T-helper 2 cell treated with Interferon-gamma antibody and Interleukin-4, amounts not matched to agents 5 μg/mL and 100 μg/mL, for 36 hours (primary cell): ENCODE results near the gene CLIP3.
"Not testable (repeated sequence)": the region's sequence is repeated elsewhere in the genome, so short reads cannot be mapped to it uniquely, and the experiment has no call there.

Source experiments
- DNase-seq: peaks from one replicate; pipeline ENCODE4 v3.0.0; 2021; ENCODE audit warnings: low spot score
- H3K27ac Mint-ChIP-seq: one replicate; pipeline ENCODE4 v1.8.0; 2021; ENCODE audit warnings: mild to moderate bottlenecking, mixed read lengths
- H3K27me3 Mint-ChIP-seq: one replicate; pipeline ENCODE4 v1.8.0; 2021; ENCODE audit warnings: low read depth, mixed read lengths
- H3K36me3 Mint-ChIP-seq: one replicate; pipeline ENCODE4 v1.8.0; 2021; ENCODE audit warnings: low read depth, mixed read lengths
- H3K4me1 Mint-ChIP-seq: one replicate; pipeline ENCODE4 v1.8.0; 2021; ENCODE audit warnings: low read depth, mixed read lengths
- H3K4me3 Mint-ChIP-seq: one replicate; pipeline ENCODE4 v1.8.0; 2022; ENCODE audit warnings: mild to moderate bottlenecking, moderate library complexity, mixed read lengths
- H3K9me3 Mint-ChIP-seq: one replicate; pipeline ENCODE4 v1.8.0; 2021; ENCODE audit warnings: mixed read lengths

Gene CLIP3

GRCh38 chr19:36054733-36055686 is 22.3 kb upstream of the CLIP3 start, which contains the start of gene WDR62:
Gene WDR62 (plus strand): TSS chr19:36054897. CDS start chr19:36054972, 75 bp downstream.
- H3K27me3 Mint-ChIP-seq: no peaks in the 10 kb centered on the region
- peak; percentile 95 for DNase-seq
- H3K4me3 Mint-ChIP-seq: peak within 1 kb of the TSS; percentile 94
- peaks cover 18% of the 10 kb centered on the region for H3K36me3 Mint-ChIP-seq
- H3K4me1 Mint-ChIP-seq: peaks cover 28% of the 10 kb centered on the region
- H3K27ac Mint-ChIP-seq: peak within 1 kb of the TSS; percentile 96
- H3K9me3 Mint-ChIP-seq: no peaks in the 10 kb centered on the region

- DNase-seq: peak; percentile 99
- Mint-ChIP-seq H3K36me3 (peaks cover 13% of the 10 kb centered on the region), H3K4me3 (peak within 1 kb of the TSS; percentile 94), H3K27me3 (no peaks in the 10 kb centered on the region), H3K9me3 (no peaks in the 10 kb centered on the region), H3K4me1 (peaks cover 28% of the 10 kb centered on the region), H3K27ac (peak within 1 kb of the TSS; percentile 96)
These were observed 21.6 kb upstream of the CLIP3 start, which contains the start of gene THAP8 for GRCh38 chr19:36054119-36054732. Gene THAP8 (minus strand): TSS chr19:36054285. CDS start chr19:36054217, 68 bp downstream.

DNA sequence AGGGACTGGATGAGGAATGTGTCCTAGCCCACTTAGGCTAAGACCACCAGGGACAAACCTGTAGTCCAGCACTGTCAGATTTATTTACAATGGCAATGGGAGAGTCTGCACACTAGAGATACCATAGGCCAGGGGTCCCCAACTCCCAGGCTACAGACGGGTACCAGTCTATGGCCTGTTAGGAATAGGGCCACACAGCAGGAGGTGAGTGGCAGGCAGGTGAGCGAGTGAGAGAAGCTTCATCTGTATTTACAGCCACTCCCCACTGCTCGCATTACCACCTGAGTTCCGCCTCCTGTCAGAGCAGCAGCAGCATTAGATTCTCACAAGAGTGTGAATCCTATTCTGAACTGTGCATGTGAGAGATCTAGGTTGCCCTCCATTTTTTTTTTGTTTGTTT is 19.0 kb upstream of the CLIP3 start:
- H3K36me3 Mint-ChIP-seq: peaks cover 3% of the 10 kb centered on the region
- H3K4me3 Mint-ChIP-seq: no peak overlapping the region
- H3K27me3 Mint-ChIP-seq: no peaks in the 10 kb centered on the region
- peaks cover 17% of the 10 kb centered on the region for H3K4me1 Mint-ChIP-seq
- DNase-seq: no peak
- no peaks in the 10 kb centered on the region for H3K9me3 Mint-ChIP-seq
- peak overlapping the region; percentile 49 for H3K27ac Mint-ChIP-seq

DNA sequence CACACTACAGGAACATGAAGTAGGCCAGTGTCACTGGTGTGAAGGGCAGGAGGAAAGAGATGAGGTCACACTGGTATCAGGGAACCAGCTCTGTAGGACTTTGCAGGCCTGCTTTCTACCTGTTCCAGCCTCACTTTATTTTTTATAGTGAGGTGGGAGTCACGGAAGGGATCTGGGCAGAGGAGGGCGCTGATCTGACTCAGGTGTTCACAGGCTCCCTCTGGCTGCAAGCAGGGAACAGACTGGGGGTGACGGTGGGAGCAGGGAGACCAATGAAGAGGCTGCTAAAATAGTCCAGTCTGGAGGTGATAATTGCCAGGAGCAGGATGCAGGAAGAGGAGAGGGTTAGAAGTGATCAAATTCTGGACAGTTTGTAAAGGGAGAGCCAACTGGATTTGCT is 18.6 kb upstream of the CLIP3 start:
- Mint-ChIP-seq H3K9me3 (no peaks in the 10 kb centered on the region), H3K27ac (peak overlapping the region; percentile 49), H3K27me3 (no peaks in the 10 kb centered on the region), H3K4me1 (peaks cover 14% of the 10 kb centered on the region), H3K4me3 (no peak overlapping the region), H3K36me3 (peaks cover 2% of the 10 kb centered on the region)
- no peak for DNase-seq

DNA sequence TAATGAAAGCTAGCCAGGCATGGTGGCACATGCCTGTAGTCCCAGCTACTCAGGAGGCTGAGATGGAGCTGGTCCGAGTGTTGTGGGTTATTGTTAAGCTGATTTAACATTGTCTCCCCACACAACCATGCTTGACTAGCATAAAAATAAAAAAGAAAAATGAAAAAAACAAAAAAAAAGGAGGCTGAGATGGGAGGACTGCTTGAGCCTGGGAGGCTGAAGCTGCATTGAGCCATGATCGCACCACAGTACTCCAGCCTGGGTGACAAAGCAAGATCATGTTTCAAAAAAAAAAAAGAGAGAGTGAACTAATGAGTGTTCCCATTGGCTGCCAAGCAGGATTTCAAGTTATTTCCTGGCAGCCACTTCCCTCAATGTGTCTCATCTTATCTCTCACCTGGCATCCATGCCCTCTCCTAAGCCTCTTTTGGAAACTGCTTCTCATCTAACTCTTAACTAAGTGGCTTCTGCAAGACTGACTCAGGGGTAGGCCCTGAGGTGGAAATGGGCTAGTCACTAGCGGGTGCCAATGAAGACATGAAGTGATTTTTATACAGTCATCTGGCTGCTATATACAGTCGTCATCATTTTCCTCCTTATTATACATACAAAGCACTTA is 16.5 kb upstream of the CLIP3 start:
- H3K27ac Mint-ChIP-seq: no peak overlapping the region

DNA sequence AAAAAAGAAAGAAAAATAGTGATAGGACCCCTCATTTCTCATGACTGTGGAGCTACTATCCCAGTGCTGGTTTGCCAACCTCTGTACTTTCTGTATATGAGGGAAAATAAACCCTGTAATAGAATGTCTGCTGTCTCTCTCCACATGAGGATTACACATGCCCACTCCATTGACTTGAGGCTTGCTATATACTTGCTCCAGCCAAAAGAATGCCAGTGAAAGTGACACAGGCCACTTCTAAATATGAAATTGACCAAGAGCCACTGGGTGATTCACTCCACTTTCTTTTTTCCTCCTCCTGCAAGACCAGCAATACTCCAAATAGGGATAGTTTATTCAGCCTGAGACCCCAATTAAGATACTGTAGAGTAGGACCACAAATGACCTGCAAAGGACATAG is 15.2 kb upstream of the CLIP3 start:
- no peaks in the 10 kb centered on the region for H3K9me3 Mint-ChIP-seq
- no peaks in the 10 kb centered on the region for H3K27me3 Mint-ChIP-seq
- DNase-seq: no peak
- no peak overlapping the region for H3K27ac Mint-ChIP-seq
- H3K4me1 Mint-ChIP-seq: peaks cover 10% of the 10 kb centered on the region
- no peak overlapping the region for H3K4me3 Mint-ChIP-seq
- H3K36me3 Mint-ChIP-seq: peaks cover 7% of the 10 kb centered on the region

More for the DNA sequence above, 16.5 kb upstream of the CLIP3 start:
- no peaks in the 10 kb centered on the region for H3K9me3 Mint-ChIP-seq
- peaks cover 5% of the 10 kb centered on the region for H3K36me3 Mint-ChIP-seq
- no peak for DNase-seq
- peaks cover 10% of the 10 kb centered on the region for H3K4me1 Mint-ChIP-seq
- no peaks in the 10 kb centered on the region for H3K27me3 Mint-ChIP-seq
- no peak overlapping the region for H3K4me3 Mint-ChIP-seq

- Mint-ChIP-seq H3K4me3 (no peak overlapping the region), H3K27me3 (no peaks in the 10 kb centered on the region), H3K27ac (no peak overlapping the region), H3K4me1 (peaks cover 8% of the 10 kb centered on the region), H3K36me3 (peaks cover 7% of the 10 kb centered on the region), H3K9me3 (no peaks in the 10 kb centered on the region)
- no peak for DNase-seq
These were observed 13.9 kb upstream of the CLIP3 start for GRCh38 chr19:36046443-36047050.

GRCh38 chr19:36043952-36044351 is 11.3 kb upstream of the CLIP3 start:
- no peak overlapping the region for H3K4me3 Mint-ChIP-seq
- no peaks in the 10 kb centered on the region for H3K27me3 Mint-ChIP-seq
- peaks cover 2% of the 10 kb centered on the region for H3K4me1 Mint-ChIP-seq
- peaks cover 9% of the 10 kb centered on the region for H3K36me3 Mint-ChIP-seq
- no peak for DNase-seq
- no peaks in the 10 kb centered on the region for H3K9me3 Mint-ChIP-seq
- H3K27ac Mint-ChIP-seq: no peak overlapping the region

GRCh38 chr19:36041831-36042230 is 9.2 kb upstream of the CLIP3 start:
- no peak for DNase-seq
- H3K4me1 Mint-ChIP-seq: peaks cover 8% of the 10 kb centered on the region
- H3K27ac Mint-ChIP-seq: no peak overlapping the region
- H3K4me3 Mint-ChIP-seq: no peak overlapping the region
- no peaks in the 10 kb centered on the region for H3K27me3 Mint-ChIP-seq
- H3K9me3 Mint-ChIP-seq: no peaks in the 10 kb centered on the region
- H3K36me3 Mint-ChIP-seq: peaks cover 13% of the 10 kb centered on the region

DNA sequence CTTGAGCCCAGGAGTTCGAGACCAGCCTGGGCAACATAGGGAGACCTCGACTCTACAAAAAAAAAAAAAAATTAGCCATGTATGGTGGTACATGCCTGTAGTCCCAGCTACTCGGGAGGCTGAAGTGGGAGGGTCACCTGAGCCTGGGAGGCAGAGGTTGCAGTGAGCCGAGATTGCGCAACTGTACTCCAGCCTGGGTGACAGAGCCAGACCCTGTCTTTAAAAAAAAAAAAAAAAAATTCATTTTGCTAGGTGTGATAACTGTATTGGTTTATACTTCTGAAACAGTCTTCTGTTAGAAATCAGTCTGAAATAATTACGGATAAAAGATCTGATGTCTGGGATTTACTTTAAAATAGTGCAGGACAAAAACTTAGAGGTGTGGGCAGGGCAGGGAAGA is 8.4 kb upstream of the CLIP3 start:
- peaks cover 11% of the 10 kb centered on the region for H3K36me3 Mint-ChIP-seq
- not testable (repeated sequence) for H3K27me3 Mint-ChIP-seq, DNase-seq, H3K27ac Mint-ChIP-seq, H3K4me1 Mint-ChIP-seq, H3K9me3 Mint-ChIP-seq, H3K4me3 Mint-ChIP-seq

DNA sequence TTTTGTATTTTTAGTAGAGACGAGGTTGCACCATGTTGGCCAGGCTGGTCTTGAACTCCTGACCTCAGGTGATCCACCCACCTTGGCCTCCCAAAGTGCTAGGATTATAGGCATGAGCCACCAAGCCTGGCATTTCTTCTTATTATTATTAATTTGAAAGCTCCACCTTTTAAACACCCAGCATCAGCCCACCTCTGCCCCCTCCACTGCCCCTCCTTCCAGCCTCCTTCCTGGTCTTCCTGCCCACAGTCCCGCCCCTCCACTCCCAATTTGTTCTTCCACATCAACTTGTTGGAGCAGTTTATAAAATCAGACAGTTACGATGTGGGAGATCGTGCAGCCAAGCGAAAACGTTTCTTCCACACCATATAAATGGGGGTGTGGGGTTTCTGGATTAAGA is 7.8 kb upstream of the CLIP3 start:
- Mint-ChIP-seq H3K27ac (no peak overlapping the region), H3K36me3 (peaks cover 14% of the 10 kb centered on the region), H3K27me3 (no peaks in the 10 kb centered on the region), H3K4me1 (peaks cover 12% of the 10 kb centered on the region), H3K9me3 (no peaks in the 10 kb centered on the region), H3K4me3 (no peak overlapping the region)
- DNase-seq: no peak

GRCh38 chr19:36031308-36031707 is 1.4 kb downstream of the CLIP3 start:
- peak overlapping the region; percentile 6 for H3K27ac Mint-ChIP-seq
- no peak overlapping the region for H3K4me3 Mint-ChIP-seq
- H3K36me3 Mint-ChIP-seq: peaks cover 29% of the 10 kb centered on the region
- H3K4me1 Mint-ChIP-seq: peaks cover 27% of the 10 kb centered on the region
- DNase-seq: no peak
- no peaks in the 10 kb centered on the region for H3K9me3 Mint-ChIP-seq
- no peaks in the 10 kb centered on the region for H3K27me3 Mint-ChIP-seq

DNA sequence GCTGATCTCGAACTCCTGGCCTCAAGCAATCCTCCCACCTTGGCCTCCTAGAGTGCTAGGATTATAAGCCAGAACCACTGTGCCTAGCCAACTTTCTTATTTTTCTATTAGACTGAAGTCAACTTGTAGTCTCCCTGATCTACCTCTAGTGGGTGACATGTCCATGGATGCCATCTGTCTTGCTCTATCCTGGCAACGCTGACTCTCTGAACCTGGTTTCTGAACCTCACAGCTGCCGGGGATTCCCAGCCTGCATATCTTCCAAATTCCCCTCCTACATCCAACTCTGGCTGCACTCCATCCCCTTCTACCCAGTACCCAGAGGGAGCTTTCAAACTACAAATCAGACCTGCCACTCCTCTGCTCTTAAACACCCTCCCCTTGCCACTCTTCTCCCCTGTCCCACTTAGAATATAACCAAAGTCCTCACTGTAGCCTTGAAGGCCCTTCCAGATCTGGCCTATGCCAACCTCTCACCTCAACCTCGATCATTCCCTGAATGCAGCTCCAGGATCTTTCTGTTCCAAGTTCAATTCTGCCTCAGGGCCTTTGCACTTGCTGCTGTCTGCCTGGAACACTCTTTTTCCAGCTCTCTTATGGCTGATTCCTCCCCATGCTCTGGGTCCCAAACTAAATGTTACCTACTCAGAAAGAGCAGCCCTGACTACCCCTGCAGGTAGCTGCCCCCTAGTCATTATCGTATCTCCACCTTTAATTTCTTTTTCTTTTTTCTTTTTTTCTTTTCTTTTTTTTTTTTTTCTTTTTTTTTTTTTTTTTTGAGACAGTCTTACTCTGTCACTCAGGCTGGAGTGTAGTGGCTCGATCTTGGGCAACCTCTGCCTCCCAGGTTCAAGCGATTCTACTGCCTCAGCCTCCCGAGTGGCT is 2.2 kb downstream of the CLIP3 start:
- Mint-ChIP-seq H3K27ac (no peak overlapping the region), H3K4me1 (peaks cover 22% of the 10 kb centered on the region), H3K4me3 (no peak overlapping the region), H3K36me3 (peaks cover 24% of the 10 kb centered on the region), H3K9me3 (no peaks in the 10 kb centered on the region), H3K27me3 (no peaks in the 10 kb centered on the region)
- DNase-seq: no peak
